Ascending aorta (tissue), 2 donors: ENCODE data around the gene NTM. TPM values are rescaled to one million over a fixed set of nuclear protein-coding genes. Genes with fewer than 3 reads are reported as not detected.
"Not testable (repeated sequence)": the region's sequence is repeated elsewhere in the genome, so short reads cannot be mapped to it uniquely, and the experiment has no call there.

Experiments
- DNase-seq, 2 donors: peaks; one replicate each; pipeline ENCODE4 v3.0.0-alpha.2; 2019; ENCODE audit warnings: low spot score in 2 of 2
- H3K27ac ChIP-seq, 2 donors: fragments of 200-600 bp; sonication (generic); one replicate each; pipeline ENCODE4 v1.5.1; 2016 to 2017; ENCODE audit warnings: mild to moderate bottlenecking in 1 of 2
- H3K27me3 ChIP-seq: fragments of 200-600 bp; sonication (generic); one replicate; pipeline ENCODE4 v1.5.1; 2017
- H3K36me3 ChIP-seq, 2 donors: fragments of 200-600 bp; sonication (generic); one replicate each; pipeline ENCODE4 v1.5.1; 2016
- H3K4me1 ChIP-seq, 2 donors: fragments of 200-600 bp; sonication (generic); one replicate each; pipeline ENCODE4 v1.5.1; 2016 to 2017; ENCODE audit warnings: mild to moderate bottlenecking in 1 of 2
- H3K4me3 ChIP-seq, 2 donors: fragments of 200-600 bp; sonication (generic); one replicate each; pipeline ENCODE4 v1.5.1; 2016 to 2017; ENCODE audit warnings: mild to moderate bottlenecking in 1 of 2
- H3K9me3 ChIP-seq, 2 donors: fragments of 200-600 bp; sonication (generic); one replicate each; pipeline ENCODE4 v1.5.1; 2016
- CTCF ChIP-seq, 3 experiments: fragments of 200-600 bp in 2 of 3; fragments of 450-650 bp in 1 of 3; sonication (generic) in 2 of 3; IDR thresholded peaks; one replicate each; pipeline ENCODE4 v1.5.1; 2016 to 2019; ENCODE audit warnings: antibody characterized with exemption in 3 of 3, mild to moderate bottlenecking in 1 of 3, moderate library complexity in 1 of 3
- intact Hi-C: fragments of 100-400 bp; cut with DNase I; formaldehyde crosslinking; loops from one replicate; pipeline ENCODE4 v1.15.1; 2023
- total RNA-seq: library from RNA; depleted of rRNA; stranded (reverse); fragments of >200 nt; gene quantifications from one replicate; pipeline ENCODE4 v1.1.0, GENCODE V29; 2016

The NTM gene
- total RNA-seq, 1 donor from 2014 or later = not detected

GRCh38 chr11:132357811-132358572 lies 987.6 kb downstream of the NTM start:
- no peak overlapping the region for H3K4me3 ChIP-seq
- no peaks in the 10 kb centered on the region for H3K4me1 ChIP-seq
- no peaks in the 10 kb centered on the region for H3K27me3 ChIP-seq
- H3K27ac ChIP-seq = no peak overlapping the region
- no peak for DNase-seq
- TF ChIP-seq CTCF (IDR thresholded peaks at IDR 0.05) = no peak
- no peaks in the 10 kb centered on the region for H3K36me3 ChIP-seq
- H3K9me3 ChIP-seq = no peaks in the 10 kb centered on the region
- intact Hi-C loops = no loop called here

- intact Hi-C loops = no loop called here
- no peaks in the 10 kb centered on the region for H3K36me3 ChIP-seq
- TF ChIP-seq CTCF (IDR thresholded peaks at IDR 0.05) = no peak
- H3K4me3 ChIP-seq = no peak overlapping the region
- no peak overlapping the region for H3K27ac ChIP-seq
- DNase-seq = no peak
- no peaks in the 10 kb centered on the region for H3K27me3 ChIP-seq
- no peaks in the 10 kb centered on the region for H3K9me3 ChIP-seq
- no peaks in the 10 kb centered on the region for H3K4me1 ChIP-seq
Measured at GRCh38 chr11:132358573-132358953, 988.1 kb downstream of the NTM start.

GRCh38 chr11:132361011-132361550 lies 990.7 kb downstream of the NTM start:
- DNase-seq = no peak
- no peaks in the 10 kb centered on the region for H3K27me3 ChIP-seq
- TF ChIP-seq CTCF (IDR thresholded peaks at IDR 0.05) = no peak
- H3K27ac ChIP-seq = no peak overlapping the region
- intact Hi-C loops = no loop called here
- no peaks in the 10 kb centered on the region for H3K36me3 ChIP-seq
- no peaks in the 10 kb centered on the region for H3K4me1 ChIP-seq
- no peaks in the 10 kb centered on the region for H3K9me3 ChIP-seq
- H3K4me3 ChIP-seq = no peak overlapping the region

GRCh38 chr11:132365650-132366049 lies 995.2 kb downstream of the NTM start:
- Histone ChIP-seq H3K27me3 (no peaks in the 10 kb centered on the region), H3K4me1 (no peaks in the 10 kb centered on the region), H3K4me3 (no peak overlapping the region), H3K9me3 (no peaks in the 10 kb centered on the region), H3K27ac (no peak overlapping the region), H3K36me3 (no peaks in the 10 kb centered on the region)
- intact Hi-C loops = no loop called here
- TF ChIP-seq CTCF (IDR thresholded peaks at IDR 0.05) = no peak
- no peak for DNase-seq

GRCh38 chr11:132367293-132367692 lies 996.9 kb downstream of the NTM start:
- no peak overlapping the region for H3K4me3 ChIP-seq
- intact Hi-C loops = no loop called here
- H3K9me3 ChIP-seq = no peaks in the 10 kb centered on the region
- no peak for DNase-seq
- no peaks in the 10 kb centered on the region for H3K27me3 ChIP-seq
- H3K27ac ChIP-seq = no peak overlapping the region
- H3K36me3 ChIP-seq = no peaks in the 10 kb centered on the region
- TF ChIP-seq CTCF (IDR thresholded peaks at IDR 0.05) = no peak
- no peaks in the 10 kb centered on the region for H3K4me1 ChIP-seq

- not testable (repeated sequence) for H3K27ac ChIP-seq, H3K27me3 ChIP-seq
Measured at GRCh38 chr11:132370114-132370513, 999.7 kb downstream of the NTM start.

More at GRCh38 chr11:132370114-132370513, 999.7 kb downstream of the NTM start:
- H3K9me3 ChIP-seq, intact Hi-C loops, H3K36me3 ChIP-seq, H3K4me3 ChIP-seq, H3K4me1 ChIP-seq, DNase-seq: not testable (repeated sequence)
